HG03064 (cell line): ENCODE measurements around the gene LCMT1.
"Not testable (repeated sequence)": the region's sequence is repeated elsewhere in the genome, so short reads cannot be mapped to it uniquely, and the experiment has no call there.

ENCODE experiments used
- ATAC-seq: cut with Tn5 transposase; IDR thresholded peaks from one replicate; pipeline ENCODE4 v1.9.1; 2021; ENCODE audit warnings: low read depth; ENCODE audit not compliant: unreplicated experiment

Gene LCMT1

GRCh38 chr16:25135254-25135878 lies 23.8 kb downstream of the LCMT1 start:
- no peak for ATAC-seq

- no peak for ATAC-seq
These were observed 26.6 kb downstream of the LCMT1 start for GRCh38 chr16:25138130-25138529.

DNA sequence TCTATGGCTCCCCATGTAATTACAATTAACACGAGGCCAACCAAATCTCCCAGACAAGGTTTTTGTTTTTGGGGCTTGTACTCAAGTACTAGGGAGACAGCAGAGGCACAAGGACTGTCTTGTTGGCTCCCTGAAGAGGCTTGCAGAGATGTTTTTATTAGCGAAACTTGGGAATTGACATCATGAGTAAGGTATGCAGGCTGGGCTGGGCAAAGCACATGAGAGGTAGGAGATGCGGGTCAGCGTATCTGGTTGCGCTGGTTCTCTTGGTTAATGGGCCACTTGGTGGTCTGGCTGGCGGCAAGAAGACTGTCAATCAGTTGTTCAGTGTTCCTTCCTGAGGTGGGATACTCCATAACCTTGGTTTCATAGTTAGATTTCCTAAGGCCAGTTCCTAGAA lies 28.9 kb downstream of the LCMT1 start:
- no peak for ATAC-seq

GRCh38 chr16:25141648-25142047 lies 30.1 kb downstream of the LCMT1 start:
- ATAC-seq = no peak

- ATAC-seq = no peak
These were observed 32.4 kb downstream of the LCMT1 start for GRCh38 chr16:25143928-25144327.

DNA sequence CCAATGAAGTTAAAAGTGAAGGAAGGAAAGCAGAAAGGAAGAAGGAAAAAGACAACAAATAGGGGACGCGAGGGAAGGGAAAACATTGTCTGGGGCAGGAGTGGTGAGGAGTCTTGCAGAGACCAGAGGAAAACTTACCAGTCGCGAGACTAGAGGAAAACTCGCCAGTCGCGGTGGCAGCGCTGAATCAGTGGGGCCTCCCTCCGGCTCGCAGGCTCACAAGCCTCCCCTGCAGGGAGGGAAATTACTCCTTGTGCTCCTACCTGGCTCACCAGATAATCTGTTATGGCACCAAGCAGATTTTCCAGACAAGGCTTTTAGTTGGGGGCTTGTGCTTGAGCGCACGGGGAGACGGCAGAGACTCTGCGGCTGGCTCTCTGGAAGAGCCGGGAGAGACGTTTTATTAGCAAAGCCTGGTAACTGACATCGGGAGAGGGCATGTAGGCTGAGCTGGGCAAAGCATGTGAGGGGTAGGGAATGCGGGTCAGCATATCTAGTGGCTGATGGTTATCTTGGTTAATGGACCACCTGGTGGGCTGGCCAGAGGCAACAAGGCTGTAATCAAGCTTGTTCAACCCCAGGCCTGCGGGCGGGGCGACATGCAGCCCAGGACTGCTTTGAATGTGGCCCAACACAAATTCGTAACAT lies 37.1 kb downstream of the LCMT1 start:
- no peak for ATAC-seq

- ATAC-seq = no peak
These were observed 40.5 kb downstream of the LCMT1 start for GRCh38 chr16:25151996-25152395.

GRCh38 chr16:25155553-25156460 lies 44.3 kb downstream of the LCMT1 start:
- no peak for ATAC-seq

GRCh38 chr16:25157271-25157875 lies 45.8 kb downstream of the LCMT1 start:
- no peak for ATAC-seq

DNA sequence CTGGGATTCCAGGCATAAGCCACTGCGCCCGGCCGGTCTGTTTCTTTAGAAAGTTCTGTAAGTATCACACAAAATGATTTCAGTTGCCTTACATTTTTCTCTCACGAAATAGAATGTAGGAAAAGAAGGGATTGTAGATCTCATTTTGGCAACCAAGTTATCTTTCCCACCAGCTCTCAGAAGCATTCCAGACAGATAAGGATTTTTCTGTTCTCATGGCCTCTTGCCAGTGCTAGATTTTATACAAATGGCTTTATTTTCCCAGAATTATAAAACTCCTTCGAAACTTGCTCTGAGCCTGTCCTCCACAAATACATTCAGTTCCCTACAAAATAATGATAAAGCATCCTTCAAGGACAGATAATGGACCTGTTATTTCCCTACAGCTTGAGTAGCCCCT lies 46.9 kb downstream of the LCMT1 start:
- no peak for ATAC-seq

GRCh38 chr16:25161753-25162367 lies 50.3 kb downstream of the LCMT1 start:
- no peak for ATAC-seq

DNA sequence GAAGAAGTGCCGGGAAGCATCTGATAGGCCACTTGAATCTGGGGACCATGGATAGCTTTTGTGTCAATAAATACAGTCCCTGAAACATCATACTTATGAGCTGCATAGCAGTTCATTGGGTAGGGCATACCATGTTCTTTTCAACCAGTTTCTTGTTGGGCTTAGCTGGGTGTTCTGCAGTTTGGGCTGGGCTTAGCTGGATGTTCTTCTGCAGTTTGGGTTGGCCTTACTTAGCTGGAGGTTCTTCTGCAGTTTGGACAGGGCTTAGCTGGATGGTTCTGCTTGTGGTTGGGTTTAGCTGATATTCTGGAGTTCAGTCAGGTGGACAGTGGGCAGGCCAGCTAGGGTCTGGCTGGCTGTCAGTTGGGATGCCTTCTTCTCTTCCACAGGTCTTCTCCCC lies 52.1 kb downstream of the LCMT1 start:
- ATAC-seq = no peak

- no peak for ATAC-seq
These were observed 53.7 kb downstream of the LCMT1 start for GRCh38 chr16:25165284-25165683.

GRCh38 chr16:25167920-25168319 lies 56.4 kb downstream of the LCMT1 start:
- ATAC-seq = not testable (repeated sequence)

DNA sequence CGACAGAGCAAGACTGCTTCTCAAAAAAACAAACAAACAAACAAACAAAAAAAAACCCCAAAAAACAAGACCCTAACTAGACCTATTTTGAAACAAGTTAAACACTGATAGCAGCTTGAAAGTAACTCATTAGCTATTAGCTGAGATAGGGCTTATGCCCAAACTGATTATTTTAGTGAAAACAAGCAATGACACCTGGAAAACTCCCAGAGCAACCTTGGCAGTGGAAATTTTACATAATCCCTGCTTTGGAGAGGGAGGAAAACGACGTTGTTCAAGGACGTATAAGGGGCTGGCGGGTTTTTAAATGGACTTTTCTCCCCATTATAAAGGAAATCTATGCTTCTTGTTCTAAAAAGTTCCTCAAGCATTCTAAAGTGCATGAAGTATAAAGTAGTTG lies 59.8 kb downstream of the LCMT1 start:
- ATAC-seq = no peak

DNA sequence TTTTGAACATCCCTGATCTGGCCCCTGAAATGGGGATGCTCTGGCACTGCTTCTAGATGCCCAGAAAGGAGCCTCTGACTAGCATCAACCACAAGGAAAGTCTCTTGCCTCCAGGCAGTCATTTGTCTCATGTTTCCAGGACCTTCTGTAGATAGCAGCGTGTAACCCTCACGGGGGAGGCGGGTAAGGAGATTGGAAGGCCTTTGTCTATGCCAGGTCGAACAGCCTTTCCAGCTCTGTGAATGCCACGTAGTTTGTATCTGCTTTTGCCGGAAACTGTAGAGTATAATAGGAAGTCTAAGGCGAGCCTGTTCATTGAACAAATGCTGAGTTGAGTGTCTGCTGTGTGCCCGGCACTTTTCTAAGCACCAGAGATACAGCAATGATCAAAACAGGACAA lies 61.3 kb downstream of the LCMT1 start:
- ATAC-seq = no peak

DNA sequence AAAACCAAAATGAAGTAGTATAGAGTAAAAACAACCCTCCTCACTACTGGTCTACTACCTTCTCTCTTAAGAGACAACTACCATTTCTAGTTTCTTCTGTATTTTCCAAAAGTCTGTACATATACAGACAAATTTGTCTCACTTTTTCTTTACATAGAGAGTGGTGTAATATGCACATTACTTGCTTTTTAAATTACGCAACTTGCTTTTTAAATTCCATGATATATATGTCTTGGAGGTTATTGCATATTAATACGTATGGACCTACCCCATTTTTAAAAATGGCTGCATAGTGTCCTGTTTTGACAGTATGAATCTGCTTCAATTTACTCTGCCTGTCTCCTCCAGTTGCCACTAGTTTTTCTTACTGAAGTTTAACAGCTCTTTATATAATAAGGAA lies 62.7 kb downstream of the LCMT1 start:
- ATAC-seq = no peak

- no peak for ATAC-seq
These were observed 64.6 kb downstream of the LCMT1 start for GRCh38 chr16:25176136-25176535.

DNA sequence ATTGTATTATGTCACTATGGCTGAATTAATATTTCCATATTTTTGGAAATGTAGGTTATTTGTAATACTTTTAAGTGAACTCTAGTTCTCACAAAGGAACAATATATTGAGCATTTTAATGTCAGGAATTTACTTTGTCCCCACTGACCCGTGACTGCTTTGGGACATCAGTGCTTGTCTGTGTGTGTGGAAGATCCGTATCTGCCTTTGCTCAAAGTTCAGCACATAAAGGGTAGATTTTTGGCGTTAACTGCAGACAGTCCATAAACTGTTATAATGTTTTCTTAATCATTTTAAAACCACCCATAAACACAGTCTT lies 65.9 kb downstream of the LCMT1 start:
- no peak for ATAC-seq

DNA sequence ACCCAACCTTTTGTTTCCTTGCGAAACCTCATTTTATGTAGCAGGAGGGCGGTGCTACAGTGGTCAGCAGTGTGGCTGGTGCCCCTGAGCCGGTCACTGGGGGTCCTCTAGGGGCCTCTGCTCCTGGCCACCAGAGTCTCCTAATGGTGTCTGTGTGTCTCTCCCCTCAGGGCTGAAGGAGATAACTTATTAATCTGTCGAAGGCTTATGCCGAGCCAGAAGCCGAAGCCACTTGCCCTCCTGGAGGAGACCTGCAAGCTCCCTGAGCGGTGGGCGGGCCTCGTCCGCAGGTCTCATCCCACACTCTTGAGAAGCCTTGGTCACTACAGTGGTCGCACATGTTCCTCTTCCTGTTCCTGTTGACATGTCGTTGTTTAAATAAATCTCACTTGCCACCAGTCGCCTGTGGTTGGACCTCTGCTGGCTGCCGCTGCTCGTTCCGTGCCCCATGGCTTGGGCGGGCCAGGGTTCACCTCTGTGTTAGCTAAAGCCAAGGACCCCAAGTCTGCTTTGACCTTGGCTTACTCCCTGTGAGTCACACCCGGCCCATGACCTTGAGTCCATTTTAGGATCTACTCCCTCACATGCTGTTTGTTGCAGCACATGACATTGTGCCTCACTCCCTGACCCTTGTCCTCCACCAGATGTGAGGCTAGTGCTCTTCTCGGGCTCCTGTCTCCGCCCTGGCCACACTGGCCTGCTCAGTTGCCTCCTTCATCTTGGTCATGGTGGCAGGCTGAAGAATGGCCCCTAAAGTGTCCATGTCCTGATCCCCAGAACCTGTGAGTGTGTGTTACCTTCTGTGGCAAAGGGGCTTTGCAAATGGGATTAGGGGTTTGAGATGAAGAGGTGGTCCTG lies 66.5 kb downstream of the LCMT1 start:
- no peak for ATAC-seq
